Retina (tissue), 1 donor: ENCODE results near the gene GABPA.

Experiments used
- DNase-seq: peaks from one replicate; pipeline ENCODE4 v3.0.0-alpha.2; 2016

Gene GABPA

GRCh38 chr21:25813917-25814316 is 79.1 kb downstream of the GABPA start:
- DNase-seq: no peak

DNA sequence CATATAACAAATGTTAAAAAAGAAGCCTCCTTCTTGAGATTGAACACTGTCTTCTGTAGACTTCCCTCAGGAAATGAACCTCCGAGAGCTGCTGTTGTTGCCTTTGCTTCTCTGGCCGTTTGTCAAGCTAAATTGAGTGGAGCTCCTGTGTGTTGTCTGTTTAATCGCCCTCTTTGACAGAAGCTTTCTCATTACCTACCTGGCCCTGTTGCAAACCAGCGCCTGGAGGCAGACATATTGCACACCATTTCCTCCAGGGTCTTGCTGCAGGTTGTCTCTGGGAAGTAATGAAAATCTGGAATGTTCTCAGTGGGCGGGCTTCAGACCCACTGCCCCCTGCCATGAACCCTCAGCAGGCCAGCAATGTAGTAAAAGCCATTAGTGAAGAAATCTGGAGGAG is 83.3 kb downstream of the GABPA start:
- no peak for DNase-seq

DNA sequence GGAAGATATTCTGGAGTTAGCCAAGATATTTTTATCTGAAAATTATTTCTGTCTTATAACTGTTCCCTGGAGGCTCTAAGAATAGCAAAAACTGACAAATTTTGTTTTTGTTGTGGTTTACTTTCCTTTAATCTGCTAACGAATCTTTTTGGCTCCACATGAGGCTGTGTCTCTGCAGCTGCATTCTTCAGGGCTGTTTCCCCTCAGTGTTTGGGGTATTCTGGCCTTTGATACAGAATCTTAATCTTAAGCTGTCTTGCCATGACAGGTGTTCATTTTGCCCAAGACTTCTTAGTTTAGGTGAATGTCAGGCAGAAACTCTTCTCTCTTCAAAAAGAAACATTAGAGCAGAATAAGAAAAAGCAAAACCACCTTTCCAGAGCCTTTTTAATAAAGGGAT is 83.8 kb downstream of the GABPA start:
- DNase-seq: no peak
